ENCODE data around the gene ACVR1.

Gene ACVR1

GRCh38 chr2:157876066-157876785, at the start of gene ACVR1:
Gene ACVR1 (minus strand): TSS chr2:157876330. CDS start chr2:157799493, 76,837 bp downstream.
- peak; percentile 63 to 83 (median 74) for DNase-seq

DNA sequence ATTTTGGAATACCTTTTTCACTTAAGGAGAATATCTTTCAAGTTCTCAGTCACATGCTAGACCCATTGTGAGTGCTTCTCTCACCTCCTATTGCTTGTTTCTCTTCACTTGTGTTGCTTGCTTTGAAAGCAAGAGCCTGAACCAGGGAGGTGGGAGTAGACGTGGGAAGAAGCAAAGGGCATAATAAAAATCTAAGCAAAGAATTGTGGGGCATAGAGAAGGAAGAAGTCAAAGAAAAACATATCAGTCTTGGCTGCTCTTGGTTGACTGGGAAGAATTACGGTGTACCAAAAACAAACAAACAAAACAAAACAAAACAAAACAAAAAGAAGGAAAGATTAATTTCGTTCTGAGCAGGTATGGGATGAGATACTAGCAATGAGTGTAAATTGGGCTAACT, 48.9 kb upstream of the ACVR1 start:
- DNase-seq = no peak

DNA sequence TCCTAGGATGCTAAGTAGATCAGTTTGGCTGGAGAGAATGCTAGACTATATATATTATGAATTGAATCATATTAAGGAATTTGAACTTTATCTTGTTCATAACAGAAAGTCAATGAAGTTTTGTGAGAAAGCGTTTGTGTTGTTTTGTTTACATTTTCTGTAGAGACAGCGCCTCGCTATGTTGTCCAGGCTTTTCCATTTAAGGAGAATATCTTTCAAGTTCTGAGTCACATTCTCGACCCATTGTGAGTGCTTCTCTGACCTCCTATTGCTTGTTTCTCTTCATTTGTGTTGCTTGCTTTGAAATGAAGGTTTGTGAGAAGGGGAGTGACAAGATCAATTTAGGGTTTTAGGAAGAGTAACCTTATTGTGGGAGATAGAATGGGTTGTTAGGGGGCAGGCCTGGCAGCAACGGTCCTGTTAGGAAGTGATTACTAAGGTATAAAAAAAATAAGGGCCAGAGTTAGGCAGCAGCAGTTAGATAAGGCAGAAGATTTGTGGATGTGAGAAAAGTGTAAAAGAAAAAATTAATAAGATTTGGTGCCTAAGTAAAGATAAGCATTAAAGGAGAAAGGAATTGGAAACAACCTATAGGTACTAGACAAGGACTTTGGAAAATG, 47.6 kb upstream of the ACVR1 start:
- DNase-seq = no peak

DNA sequence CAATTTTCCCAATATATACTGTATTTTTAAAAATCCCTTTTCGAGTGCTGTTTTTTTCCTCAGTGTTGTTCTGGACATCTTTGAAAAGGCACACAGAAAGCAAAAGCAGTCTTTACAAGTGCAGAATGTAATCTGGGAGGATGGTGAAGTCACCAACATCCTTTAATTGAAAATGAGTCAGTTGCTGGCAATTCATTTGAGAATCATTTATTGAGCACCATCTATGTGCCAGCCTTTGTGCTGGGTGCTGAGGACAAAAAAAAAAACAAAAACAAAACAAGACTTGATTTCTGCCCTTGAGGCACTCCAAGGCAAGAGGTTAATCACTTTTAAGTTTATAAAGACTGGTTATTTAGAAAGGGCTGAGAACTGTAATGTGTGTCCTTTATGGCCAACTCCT, 46.7 kb upstream of the ACVR1 start:
- no peak for DNase-seq

GRCh38 chr2:157922336-157922735, 46.2 kb upstream of the ACVR1 start:
- DNase-seq = no peak

GRCh38 chr2:157920736-157921135, 44.6 kb upstream of the ACVR1 start:
- no peak for DNase-seq

DNA sequence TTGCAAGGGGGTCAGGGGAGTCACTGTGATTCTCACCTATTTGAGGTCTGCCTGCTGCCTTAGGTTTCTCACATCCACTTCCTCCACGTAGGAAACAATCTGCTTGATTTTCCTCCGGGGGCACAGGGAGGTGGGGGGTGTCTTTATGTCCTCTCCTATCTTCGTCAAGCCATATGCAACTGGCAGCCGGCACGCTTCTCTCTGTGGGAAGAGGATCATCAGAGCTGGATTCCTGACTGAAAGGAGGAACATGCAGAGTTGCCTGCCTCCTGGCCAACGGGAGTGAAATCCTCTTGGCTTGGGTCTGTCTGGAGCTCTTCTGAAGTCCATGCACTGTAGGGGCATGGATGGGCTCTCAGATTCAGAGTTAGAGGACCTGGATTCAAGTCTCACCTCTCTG, 43.1 kb upstream of the ACVR1 start:
- no peak for DNase-seq

- DNase-seq = no peak
Measured at GRCh38 chr2:157918319-157918718, 42.2 kb upstream of the ACVR1 start.

- peak in 1 of 3 experiments; percentile 0 for DNase-seq
Measured at GRCh38 chr2:157911750-157912149, 35.6 kb upstream of the ACVR1 start.

DNA sequence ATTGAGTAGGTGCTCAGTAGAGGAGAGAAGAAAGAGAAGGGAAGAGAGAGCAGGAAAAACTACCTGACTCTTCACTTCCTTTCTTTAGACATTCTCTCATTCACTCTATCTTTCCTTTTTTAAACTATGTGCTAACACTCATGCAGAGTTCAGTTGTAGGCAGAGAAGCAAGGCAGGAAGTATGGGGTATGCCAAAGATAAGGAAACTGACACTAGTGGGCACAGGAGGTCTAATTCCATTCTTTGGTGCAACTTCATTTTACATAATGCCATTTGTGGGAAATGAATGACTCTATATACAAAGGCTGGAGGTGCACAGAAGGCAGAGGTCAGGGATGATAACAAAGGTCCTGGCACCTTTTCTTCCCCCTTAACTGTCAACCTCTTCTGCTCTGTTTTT, 35.1 kb upstream of the ACVR1 start:
- DNase-seq = no peak

GRCh38 chr2:157905092-157905491, 29.0 kb upstream of the ACVR1 start:
- no peak for DNase-seq

- DNase-seq = no peak
Measured at GRCh38 chr2:157903626-157904025, 27.5 kb upstream of the ACVR1 start.

GRCh38 chr2:157903151-157903550, 27.0 kb upstream of the ACVR1 start:
- no peak for DNase-seq

DNA sequence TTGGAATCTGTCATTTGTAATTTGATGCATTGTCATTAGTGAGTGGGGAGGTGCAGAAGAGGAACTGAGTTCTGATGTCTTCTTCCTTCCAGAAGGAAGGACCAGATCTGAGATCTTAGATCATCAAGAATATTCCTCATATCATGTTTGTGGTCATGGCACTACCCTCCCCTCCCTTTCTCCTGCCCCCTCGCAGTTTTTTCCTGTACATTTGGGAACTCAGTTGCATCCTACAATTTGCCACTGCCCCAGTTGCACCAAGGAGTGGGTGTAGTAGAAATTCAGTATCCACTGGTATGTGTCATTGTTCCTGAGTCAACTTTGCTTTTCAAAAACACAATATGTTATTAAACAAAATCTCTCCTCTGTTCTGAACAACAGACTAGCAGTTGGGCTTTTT, 26.6 kb upstream of the ACVR1 start:
- DNase-seq = no peak

DNA sequence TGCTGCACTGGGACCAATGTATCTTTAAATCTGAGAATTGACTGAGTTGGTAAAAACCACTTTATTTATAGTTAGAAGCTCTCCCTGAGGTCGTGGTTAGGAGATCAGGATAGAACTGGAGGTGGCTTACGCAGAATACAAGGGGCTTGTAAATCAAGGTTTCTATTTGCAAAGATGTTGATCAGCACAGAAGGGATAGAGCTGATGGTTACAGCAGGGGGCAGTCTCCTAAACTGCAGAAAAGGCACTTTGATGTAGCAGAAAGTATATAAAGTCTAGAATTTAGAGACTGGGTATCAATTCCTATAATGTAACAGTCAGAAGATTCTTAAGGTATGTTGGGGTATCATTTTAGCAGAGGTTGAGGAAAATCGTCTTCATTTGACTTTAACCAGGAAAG, 25.2 kb upstream of the ACVR1 start:
- DNase-seq = no peak

DNA sequence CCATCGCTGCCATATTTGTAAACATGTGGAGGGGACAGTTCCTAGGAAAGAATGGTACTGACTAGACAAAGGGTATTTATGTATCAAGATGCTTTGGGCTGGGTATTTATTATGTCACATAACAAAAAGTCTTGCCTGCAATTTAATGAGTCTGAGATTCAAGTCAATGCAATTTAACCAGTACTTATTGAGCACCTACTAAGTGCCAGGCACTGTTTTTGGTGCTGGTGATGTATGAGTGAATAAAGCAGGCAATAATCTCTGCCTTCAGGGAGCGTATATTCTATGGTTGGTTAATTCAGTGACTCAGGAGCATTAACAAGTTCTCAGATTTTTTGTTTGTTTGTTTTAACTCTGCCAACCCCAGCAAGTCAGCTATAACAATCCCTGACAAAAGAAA, 24.6 kb upstream of the ACVR1 start:
- DNase-seq = no peak

DNA sequence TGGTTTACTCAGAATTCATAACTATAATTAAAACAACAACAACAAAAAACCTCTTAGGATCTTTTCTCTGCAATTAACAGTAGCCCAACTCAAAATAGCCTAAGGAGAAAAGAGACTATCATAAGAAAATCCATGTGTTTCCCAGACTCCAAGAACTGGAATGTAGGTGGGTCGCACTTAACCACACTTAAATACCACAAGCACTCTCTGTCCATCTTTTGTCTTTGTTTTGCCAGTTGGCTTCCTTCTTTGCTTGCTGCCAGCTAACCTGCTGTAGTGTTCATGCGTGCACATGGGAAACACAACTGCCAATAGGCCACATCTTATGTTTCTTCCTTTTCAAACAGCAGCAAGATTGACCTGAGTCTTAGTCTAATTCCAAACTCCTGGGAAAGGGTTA, 24.1 kb upstream of the ACVR1 start:
- DNase-seq = peak in 1 of 3 experiments; percentile 32

- DNase-seq = no peak
Measured at GRCh38 chr2:157899125-157899839, 23.2 kb upstream of the ACVR1 start.

- DNase-seq = no peak
Measured at GRCh38 chr2:157898591-157898996, 22.5 kb upstream of the ACVR1 start.

DNA sequence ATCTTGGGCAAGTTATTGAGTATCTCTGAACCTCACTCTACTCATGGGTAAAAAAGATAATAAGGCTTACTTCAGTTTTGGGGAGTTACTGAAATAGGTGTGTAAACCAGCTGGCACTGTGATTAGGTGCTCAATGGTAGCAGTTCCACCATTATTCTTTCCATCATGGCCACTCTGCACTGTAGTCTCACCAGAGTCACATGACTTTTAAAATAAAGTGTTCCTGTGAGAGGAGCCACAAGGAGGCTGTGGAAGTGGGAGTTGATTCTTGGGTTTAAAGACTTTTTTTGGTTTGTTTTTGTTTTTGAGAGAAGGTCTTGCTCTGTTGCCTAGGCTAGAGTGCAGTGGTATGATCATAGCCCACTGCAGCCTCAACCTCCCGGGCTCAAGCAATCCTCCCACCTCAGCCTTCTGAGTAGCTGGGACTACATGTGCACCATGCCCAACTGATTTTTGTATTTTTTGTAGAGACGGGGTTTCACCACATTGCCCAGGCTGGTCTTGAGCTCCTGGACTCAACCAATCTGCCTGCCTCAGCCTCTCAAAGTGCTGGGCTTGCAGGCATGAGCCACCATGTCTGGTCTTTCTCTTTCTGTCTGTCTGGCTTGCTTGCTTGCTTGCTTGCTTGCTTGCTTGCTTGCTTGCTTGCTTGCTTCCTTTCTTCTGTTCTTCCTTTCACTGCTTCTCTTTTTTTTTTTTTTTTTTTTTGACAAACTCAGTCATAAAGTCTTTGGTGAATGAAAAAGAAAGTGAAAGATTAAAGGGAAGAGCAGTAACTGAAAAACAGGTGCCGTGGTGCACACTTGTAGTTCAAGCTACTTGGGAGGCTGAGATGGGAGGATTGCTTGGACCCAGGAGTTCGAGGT, 21.2 kb upstream of the ACVR1 start:
- no peak for DNase-seq

DNA sequence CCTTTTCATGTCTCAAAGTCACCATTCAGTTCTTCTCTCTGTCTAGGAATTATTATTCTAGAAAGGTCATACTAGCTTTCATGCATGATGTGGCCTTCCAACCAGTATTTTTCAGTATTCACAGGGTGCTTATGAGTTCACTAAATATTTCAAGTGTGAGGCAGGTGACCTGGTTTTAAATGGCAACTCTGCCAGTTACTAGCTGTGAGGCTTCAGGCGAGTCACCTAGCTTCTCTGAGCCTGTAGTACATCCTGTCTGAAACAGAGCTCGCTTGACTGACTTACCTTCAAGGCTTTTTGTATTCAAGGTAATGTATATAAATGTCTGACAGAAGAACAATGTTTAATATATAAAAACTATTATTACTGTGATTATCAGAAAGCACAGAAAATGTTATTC, 19.4 kb upstream of the ACVR1 start:
- no peak for DNase-seq

DNA sequence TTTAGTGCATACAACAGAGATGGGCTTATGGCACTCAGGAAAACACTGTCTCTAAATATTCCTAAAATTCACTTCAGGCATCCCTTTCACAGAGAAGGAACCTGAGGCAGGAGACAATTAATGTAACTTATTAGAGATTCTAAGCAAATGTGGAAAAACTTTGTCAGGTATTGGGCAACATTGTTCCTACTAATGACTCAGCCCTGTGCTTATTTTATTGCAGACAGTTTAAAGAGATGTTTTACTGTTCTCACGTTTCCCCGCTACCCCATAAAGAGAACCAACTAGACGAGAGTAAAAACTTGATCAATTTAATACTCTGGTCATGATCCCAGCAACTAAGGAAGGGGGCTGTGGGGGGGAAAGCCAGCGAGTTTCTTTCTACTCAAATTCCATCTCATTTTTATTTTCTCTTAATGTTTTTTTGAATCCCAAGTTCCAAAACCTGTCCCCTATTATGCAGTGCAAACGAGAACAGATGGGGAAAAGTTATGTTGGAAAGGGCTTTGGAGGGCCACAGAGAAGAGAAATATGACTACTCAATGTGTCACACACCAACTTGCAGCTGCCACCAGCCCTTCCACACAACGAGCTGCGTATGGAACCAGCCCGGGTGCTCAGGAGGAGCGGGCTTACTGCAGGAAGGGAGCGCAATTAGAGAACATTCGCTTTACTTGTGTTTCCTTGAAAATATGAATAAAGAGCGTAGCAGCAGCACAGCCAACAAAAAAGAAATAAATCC, 18.7 kb upstream of the ACVR1 start:
- no peak for DNase-seq

Data from NCI-H1417 (cell line).